ENCODE data around the gene LHFPL3.

GRCh38 chr7:104873401-104873800, 545.0 kb downstream of the LHFPL3 start:
- TF ChIP-seq POLR2A (IDR thresholded peaks at IDR 0.05; ENCODE audit: extremely low read depth, insufficient read length) (no peak), CTCF (IDR thresholded peaks at IDR 0.05; ENCODE audit: low read depth, low read length) (no peak), MAX (IDR thresholded peaks at IDR 0.05; ENCODE audit: low read depth, low read length) (no peak), MYC (IDR thresholded peaks at IDR 0.05; ENCODE audit: low read depth, low read length) (no peak)
